ENCODE measurements around the gene RFT1.

GRCh38 chr3:53082736-53083135 lies 47.5 kb downstream of the RFT1 start:
- no peak for TF ChIP-seq POLR2A (IDR thresholded peaks at IDR 0.05; ENCODE audit: low read length)
- TF ChIP-seq GATA1 (IDR thresholded peaks at IDR 0.05; ENCODE audit: low read depth, low read length) = no peak

All from erythroblast (primary cell).